ENCODE data around the gene EPHX1.

Gene EPHX1

DNA sequence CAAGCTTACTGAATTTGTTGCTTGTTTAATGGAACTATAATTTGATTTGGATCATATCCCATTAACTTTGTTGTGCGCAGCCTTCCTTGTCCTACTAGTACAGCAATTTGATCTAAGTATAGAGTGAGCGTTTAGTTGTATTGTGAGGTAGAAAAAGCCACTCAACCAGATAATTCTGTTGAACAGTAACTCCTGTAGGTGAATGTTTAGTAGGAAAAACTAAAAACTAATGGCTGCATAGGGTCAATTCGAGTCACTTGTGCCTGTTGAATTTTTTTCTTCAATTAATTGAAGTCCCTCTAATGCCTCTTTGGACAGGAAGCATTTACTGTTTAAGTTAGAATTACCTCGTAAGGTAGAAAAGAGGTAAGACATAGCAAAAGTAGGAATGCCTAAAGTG, 15.0 kb upstream of the EPHX1 start:
- TF ChIP-seq, protein P1, sequence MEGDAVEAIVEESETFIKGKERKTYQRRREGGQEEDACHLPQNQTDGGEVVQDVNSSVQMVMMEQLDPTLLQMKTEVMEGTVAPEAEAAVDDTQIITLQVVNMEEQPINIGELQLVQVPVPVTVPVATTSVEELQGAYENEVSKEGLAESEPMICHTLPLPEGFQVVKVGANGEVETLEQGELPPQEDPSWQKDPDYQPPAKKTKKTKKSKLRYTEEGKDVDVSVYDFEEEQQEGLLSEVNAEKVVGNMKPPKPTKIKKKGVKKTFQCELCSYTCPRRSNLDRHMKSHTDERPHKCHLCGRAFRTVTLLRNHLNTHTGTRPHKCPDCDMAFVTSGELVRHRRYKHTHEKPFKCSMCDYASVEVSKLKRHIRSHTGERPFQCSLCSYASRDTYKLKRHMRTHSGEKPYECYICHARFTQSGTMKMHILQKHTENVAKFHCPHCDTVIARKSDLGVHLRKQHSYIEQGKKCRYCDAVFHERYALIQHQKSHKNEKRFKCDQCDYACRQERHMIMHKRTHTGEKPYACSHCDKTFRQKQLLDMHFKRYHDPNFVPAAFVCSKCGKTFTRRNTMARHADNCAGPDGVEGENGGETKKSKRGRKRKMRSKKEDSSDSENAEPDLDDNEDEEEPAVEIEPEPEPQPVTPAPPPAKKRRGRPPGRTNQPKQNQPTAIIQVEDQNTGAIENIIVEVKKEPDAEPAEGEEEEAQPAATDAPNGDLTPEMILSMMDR (IDR thresholded peaks at IDR 0.05) = no peak

DNA sequence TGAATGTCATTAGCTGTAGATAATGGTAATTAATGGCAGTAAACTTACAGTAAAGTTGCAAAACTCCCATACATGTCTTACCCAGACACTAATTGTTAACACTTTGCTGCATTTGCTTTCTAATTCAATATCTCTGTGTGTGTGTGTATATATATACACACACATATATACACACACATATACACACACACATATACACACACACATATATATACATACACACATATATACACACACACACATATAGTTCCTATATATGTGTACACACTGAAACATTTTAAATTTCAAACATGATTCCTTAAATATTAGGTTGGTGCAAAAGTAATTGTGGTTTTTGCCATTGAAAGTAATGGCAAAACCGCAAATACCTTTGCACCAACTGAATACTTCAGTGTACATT, 3.7 kb upstream of the EPHX1 start:
- TF ChIP-seq, protein P1 (IDR thresholded peaks at IDR 0.05) = no peak

DNA sequence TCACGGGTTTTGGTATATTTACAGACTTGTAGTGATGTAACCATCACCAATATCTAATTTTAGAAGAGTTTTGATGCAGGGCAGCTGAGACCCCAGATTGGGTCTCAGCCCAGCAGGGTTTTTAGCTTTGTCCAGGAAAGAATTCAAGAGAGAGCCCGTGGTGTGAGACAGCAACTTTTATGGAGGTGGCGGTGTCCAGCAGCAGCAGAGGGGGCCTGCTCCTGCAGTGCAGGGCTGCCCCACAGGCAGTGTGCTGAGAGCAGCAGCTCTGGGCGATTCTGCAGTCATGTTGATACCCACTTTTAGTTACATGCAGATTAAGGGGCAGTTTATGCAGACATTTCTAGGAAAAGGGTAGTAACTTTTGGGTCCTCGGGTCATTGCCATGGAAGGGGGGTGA, 1.8 kb upstream of the EPHX1 start:
- TF ChIP-seq, protein P1 (IDR thresholded peaks at IDR 0.05) = no peak

DNA sequence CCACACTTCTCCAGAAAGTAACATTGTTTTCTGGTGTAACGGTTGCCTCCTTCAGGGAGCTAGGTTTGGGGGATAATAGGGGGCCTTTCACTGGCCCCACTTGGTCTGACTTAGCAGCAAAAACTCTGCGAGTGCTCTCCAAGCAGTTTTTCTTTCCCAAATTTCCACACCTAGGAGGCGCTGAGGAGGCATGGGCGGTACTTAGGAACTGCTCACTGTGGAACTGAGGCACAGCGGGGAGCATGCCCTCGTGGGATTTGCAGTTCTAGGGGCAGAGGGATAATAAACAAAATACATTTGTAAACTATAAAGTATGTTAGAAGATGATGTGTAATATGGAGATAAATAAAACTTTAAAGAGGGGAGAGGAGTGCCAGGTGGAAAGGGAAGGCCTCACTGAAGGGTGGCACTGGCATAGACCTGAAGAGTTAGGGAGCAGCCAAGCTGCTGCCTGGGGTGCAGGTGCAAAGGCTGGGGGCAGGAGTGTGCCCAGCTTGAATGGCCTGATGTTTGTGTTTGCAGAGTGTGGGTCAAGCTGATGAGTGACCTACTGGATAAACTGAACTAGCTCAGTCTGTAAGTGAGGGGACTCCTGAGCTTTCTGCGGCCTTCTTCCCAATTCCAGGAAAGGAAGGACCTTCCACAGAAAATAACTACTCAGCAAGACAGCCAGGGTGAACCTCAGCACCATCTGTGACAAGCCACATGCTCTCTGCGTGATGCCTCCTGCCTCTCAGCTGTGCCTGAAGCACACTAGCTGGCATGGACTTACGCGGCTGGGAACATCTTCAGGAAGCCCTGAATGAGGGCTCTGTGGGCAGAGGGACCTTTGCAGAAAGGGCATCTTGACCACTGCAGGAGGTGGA, 1.9 kb downstream of the EPHX1 start:
- TF ChIP-seq, protein P1 (IDR thresholded peaks at IDR 0.05) = peak; percentile 60; the same call in 1 of the 2 replicates

DNA sequence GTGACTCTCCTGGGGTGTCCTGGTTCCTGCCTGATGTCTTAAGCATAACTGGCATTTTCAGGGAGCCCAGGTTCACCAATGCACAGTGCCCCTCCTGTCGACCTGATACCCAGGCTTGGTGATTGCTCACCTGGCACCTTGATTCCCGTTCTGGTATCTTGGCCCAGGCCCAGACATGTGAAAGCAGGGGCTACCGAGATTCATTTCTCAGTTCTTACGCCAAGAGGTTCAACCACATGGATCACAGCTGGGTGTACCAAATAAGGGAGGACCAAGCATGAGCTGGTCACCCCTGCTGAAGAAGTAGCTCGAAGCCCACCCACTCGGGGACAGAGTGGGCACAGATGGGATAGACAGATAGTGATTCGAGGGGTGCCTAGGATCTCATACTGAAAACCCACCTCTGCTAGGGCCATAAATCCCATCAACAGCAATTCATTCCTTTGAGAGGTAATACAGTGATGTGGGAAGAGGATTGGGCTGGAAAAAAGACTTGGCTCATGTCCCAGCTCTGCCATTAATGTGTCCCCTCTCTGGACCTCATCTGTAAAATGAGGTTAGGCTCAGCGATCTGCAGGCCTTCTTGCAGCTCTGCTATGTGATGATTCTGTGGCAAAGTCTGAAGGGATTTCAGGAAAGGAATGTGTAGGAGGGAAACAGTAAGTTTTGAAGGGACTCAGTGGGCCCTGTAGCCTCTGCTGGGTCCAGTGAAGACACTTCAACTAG, 2.7 kb downstream of the EPHX1 start:
- TF ChIP-seq, protein P1 (IDR thresholded peaks at IDR 0.05) = no peak

DNA sequence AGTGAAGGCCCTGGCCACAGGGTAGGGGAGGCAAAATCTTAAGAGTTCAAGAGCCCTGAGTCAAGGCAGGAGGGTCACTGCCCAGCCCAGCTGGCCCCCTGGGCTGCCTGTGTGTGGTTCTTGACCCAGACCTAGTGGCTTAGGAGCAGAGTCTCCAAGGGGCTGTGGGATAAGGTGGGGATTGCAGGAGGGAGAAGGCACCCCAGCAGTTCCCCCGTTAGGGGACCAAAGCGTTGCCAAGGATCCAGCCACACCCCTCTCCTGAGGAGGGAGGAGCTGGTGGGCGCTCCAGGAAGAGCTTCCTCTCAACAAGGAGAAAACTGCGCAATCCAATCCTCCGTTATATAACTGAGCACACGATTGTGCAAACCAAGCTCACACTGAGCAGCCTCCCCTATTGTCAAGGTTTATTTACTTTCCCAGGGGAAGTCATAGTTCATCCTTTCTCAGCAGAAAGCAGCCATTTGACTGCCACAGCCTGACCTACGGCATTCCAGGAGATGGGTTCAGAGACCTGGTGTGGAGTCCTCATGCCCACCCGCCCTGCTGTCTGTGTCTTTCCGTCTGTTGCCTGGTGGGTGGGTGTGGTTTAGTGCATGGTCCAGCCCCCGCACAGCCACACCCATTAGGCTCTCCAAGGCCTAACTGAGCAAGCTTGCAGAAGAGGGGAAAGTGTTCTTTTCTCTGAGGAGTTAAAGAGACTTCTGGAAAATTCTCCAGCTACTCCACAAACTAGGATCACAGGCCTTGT, 3.5 kb downstream of the EPHX1 start:
- TF ChIP-seq, protein P1 (IDR thresholded peaks at IDR 0.05) = no peak

DNA sequence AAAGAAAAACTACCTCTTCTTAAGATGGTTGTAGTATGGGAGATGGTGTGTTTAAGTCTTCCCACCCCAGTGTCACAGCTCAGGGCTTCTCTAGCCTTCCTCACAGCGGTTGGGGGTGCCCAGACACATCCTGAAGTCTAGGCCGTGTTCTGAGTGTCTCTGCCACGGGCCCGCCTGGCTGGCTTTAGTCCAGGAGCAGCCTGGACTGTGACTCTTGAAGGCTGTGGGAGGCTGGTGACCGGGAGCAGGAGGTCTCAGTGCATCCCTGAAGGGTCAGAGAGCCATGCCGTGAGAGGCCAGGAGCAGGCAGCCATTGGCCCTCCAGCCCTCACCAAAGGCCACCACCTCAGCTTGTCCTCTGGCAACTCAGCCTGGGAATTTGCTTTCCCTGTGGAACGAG, 4.5 kb downstream of the EPHX1 start:
- TF ChIP-seq, protein P1 (IDR thresholded peaks at IDR 0.05) = no peak

All from LNCAP (cell line).